ENCODE data around the gene INPP5A. TPM values are rescaled to one million over a fixed set of nuclear protein-coding genes. Genes with fewer than 3 reads are reported as not detected.

The INPP5A gene
- total RNA-seq, 1 donor from 2014 or later: 14.2 TPM

DNA sequence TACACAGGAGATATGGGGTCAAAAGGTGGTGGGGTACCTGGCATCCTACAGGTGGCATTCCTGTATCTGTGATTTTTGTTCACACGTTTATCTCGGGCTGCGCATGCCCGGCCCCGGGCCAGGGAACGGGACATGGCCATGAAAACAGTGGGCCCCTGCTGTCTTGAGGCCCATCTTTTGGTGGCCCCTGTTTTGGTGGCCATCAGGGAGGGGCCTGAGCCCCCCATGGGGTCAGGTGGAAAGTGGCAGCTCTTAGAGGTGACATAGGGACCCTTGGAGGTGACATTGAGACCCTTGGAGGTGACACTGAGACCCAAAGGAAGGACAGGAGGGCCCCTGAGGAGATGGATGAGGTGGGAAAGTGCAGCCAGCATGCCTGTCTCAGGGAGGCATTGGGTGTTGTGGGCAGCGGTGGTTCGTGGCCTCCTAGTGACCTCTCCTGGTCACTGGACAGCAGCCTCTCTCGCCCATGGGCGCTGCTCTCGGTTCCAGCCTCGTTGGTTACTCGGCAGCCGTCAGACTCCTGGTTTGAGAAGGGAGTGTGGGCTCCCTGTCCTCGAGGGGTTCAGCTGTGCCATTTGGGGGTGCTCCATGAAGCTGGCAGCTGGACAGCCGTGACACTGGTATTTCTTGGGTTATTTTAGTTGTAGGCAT is 39.9 kb downstream of the INPP5A start:
- Histone ChIP-seq H3K4me2 (no peak overlapping the region), H3K79me2 (ENCODE audit: low read depth) (no peaks in the 10 kb centered on the region), H3K9me3 (ENCODE audit: low read depth) (no peaks in the 10 kb centered on the region), H2AFZ (replicated peaks) (no peak overlapping the region), H3K36me3 (no peaks in the 10 kb centered on the region), H3K27me3 (no peaks in the 10 kb centered on the region), H3F3A (ENCODE audit: low read depth) (peaks cover 12% of the 10 kb centered on the region), H4K20me1 (ENCODE audit: low read depth) (peaks cover 32% of the 10 kb centered on the region), H3K4me3 (no peak overlapping the region), H3K4me1 (peaks cover 15% of the 10 kb centered on the region), H3K9ac (no peak overlapping the region), H3K27ac (no peak overlapping the region)
- TF ChIP-seq EZH2 (IDR thresholded peaks at IDR 0.05): no peak
- TF ChIP-seq, protein P1, sequence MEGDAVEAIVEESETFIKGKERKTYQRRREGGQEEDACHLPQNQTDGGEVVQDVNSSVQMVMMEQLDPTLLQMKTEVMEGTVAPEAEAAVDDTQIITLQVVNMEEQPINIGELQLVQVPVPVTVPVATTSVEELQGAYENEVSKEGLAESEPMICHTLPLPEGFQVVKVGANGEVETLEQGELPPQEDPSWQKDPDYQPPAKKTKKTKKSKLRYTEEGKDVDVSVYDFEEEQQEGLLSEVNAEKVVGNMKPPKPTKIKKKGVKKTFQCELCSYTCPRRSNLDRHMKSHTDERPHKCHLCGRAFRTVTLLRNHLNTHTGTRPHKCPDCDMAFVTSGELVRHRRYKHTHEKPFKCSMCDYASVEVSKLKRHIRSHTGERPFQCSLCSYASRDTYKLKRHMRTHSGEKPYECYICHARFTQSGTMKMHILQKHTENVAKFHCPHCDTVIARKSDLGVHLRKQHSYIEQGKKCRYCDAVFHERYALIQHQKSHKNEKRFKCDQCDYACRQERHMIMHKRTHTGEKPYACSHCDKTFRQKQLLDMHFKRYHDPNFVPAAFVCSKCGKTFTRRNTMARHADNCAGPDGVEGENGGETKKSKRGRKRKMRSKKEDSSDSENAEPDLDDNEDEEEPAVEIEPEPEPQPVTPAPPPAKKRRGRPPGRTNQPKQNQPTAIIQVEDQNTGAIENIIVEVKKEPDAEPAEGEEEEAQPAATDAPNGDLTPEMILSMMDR (IDR thresholded peaks at IDR 0.05): peak; percentile 36
- Mint-ChIP-seq H3K4me1 (peaks cover 21% of the 10 kb centered on the region), H3K4me3 (no peak overlapping the region), H3K27ac (peak overlapping the region; percentile 53), H3K36me3 (no peaks in the 10 kb centered on the region), H3K9me3 (no peaks in the 10 kb centered on the region), H3K27me3 (ENCODE audit: insufficient read depth, low read depth) (peaks cover 5% of the 10 kb centered on the region)
- peak; percentile 48 for DNase-seq (ENCODE audit: low spot score)

GRCh38 chr10:132578287-132578951 is 40.8 kb downstream of the INPP5A start:
- Mint-ChIP-seq H3K4me1 (peaks cover 30% of the 10 kb centered on the region), H3K9me3 (no peaks in the 10 kb centered on the region), H3K4me3 (no peak overlapping the region), H3K27ac (no peak overlapping the region), H3K36me3 (no peaks in the 10 kb centered on the region), H3K27me3 (ENCODE audit: insufficient read depth, low read depth) (peaks cover 5% of the 10 kb centered on the region)
- Histone ChIP-seq H2AFZ (replicated peaks) (no peak overlapping the region), H3K4me1 (peaks cover 13% of the 10 kb centered on the region), H4K20me1 (ENCODE audit: low read depth) (peaks cover 33% of the 10 kb centered on the region), H3K27ac (no peak overlapping the region), H3K9me3 (ENCODE audit: low read depth) (no peaks in the 10 kb centered on the region), H3K36me3 (no peaks in the 10 kb centered on the region), H3F3A (ENCODE audit: low read depth) (peaks cover 9% of the 10 kb centered on the region), H3K79me2 (ENCODE audit: low read depth) (no peaks in the 10 kb centered on the region), H3K4me2 (no peak overlapping the region), H3K9ac (no peak overlapping the region), H3K4me3 (no peak overlapping the region), H3K27me3 (no peaks in the 10 kb centered on the region)
- DNase-seq (ENCODE audit: low spot score): no peak
- TF ChIP-seq EZH2phosphoT487 (IDR thresholded peaks at IDR 0.05): no peak
- TF ChIP-seq EZH2 (IDR thresholded peaks at IDR 0.05): no peak
- TF ChIP-seq, protein P1 (IDR thresholded peaks at IDR 0.05): no peak

GRCh38 chr10:132579027-132579859 is 41.7 kb downstream of the INPP5A start:
- Histone ChIP-seq H3K4me2 (no peak overlapping the region), H2AFZ (replicated peaks) (no peak overlapping the region), H3K4me3 (no peak overlapping the region), H3K79me2 (ENCODE audit: low read depth) (no peaks in the 10 kb centered on the region), H3K9me3 (ENCODE audit: low read depth) (no peaks in the 10 kb centered on the region), H3K9ac (no peak overlapping the region), H3K27ac (no peak overlapping the region), H4K20me1 (ENCODE audit: low read depth) (peaks cover 33% of the 10 kb centered on the region), H3K4me1 (peaks cover 13% of the 10 kb centered on the region), H3K36me3 (no peaks in the 10 kb centered on the region), H3K27me3 (no peaks in the 10 kb centered on the region), H3F3A (ENCODE audit: low read depth) (peaks cover 9% of the 10 kb centered on the region)
- Mint-ChIP-seq H3K27ac (no peak overlapping the region), H3K4me1 (peaks cover 32% of the 10 kb centered on the region), H3K36me3 (no peaks in the 10 kb centered on the region), H3K9me3 (no peaks in the 10 kb centered on the region), H3K4me3 (no peak overlapping the region), H3K27me3 (ENCODE audit: insufficient read depth, low read depth) (peaks cover 5% of the 10 kb centered on the region)
- TF ChIP-seq, protein P1 (IDR thresholded peaks at IDR 0.05): no peak
- TF ChIP-seq EZH2phosphoT487 (IDR thresholded peaks at IDR 0.05) (no peak), EZH2 (IDR thresholded peaks at IDR 0.05) (no peak)
- DNase-seq (ENCODE audit: low spot score): no peak
